Mesodermal cell (in vitro differentiated cells): ENCODE measurements around the gene NUAK1.

Experiments
- H3K27ac ChIP-seq: 2 replicates; pipeline ENCODE4 v1.7.0; 2013; ENCODE audit warnings: mild to moderate bottlenecking, low read depth, low read length, moderate library complexity; ENCODE audit not compliant: severe bottlenecking
- H3K36me3 ChIP-seq: 2 replicates; pipeline ENCODE4 v1.7.1; 2013; ENCODE audit warnings: mild to moderate bottlenecking, low read length, moderate library complexity; ENCODE audit not compliant: control insufficient read depth, insufficient read depth
- H3K4me1 ChIP-seq: one replicate; pipeline ENCODE4 v1.7.1; 2013; ENCODE audit warnings: mild to moderate bottlenecking, low read length; ENCODE audit not compliant: insufficient read depth, control insufficient read depth, poor library complexity, severe bottlenecking
- H3K4me3 ChIP-seq: 2 replicates; pipeline ENCODE4 v1.7.0; 2013; ENCODE audit warnings: low read length, control low read depth, mild to moderate bottlenecking; ENCODE audit not compliant: insufficient read depth, poor library complexity, severe bottlenecking; ENCODE audit errors: extremely low read depth
- H3K9me3 ChIP-seq: 2 replicates; pipeline ENCODE4 v1.7.1; 2013; ENCODE audit warnings: mild to moderate bottlenecking, low read length, moderate library complexity; ENCODE audit not compliant: control insufficient read depth
- WGBS, 2 experiments: methylation state at CpG; one replicate each; pipeline ENCODE4 v1.1.5; 2013; ENCODE audit warnings: missing lambda C conversion rate in 2 of 2; ENCODE audit not compliant: insufficient coverage in 2 of 2; 5-methylcytosine and 5-hydroxymethylcytosine counted together

Gene NUAK1

GRCh38 chr12:106054049-106054448, 84.7 kb downstream of the NUAK1 start:
- no peaks in the 10 kb centered on the region for H3K36me3 ChIP-seq
- H3K9me3 ChIP-seq: no peaks in the 10 kb centered on the region
- no peak overlapping the region for H3K27ac ChIP-seq
- no peaks in the 10 kb centered on the region for H3K4me1 ChIP-seq
- no peak overlapping the region for H3K4me3 ChIP-seq

GRCh38 chr12:106051853-106052531, 86.8 kb downstream of the NUAK1 start:
- 90 to 100% methylated on average over 3 of the region's 6 CpGs for WGBS, 2 experiments
- Histone ChIP-seq H3K9me3 (no peaks in the 10 kb centered on the region), H3K36me3 (no peaks in the 10 kb centered on the region), H3K27ac (no peak overlapping the region), H3K4me1 (peaks cover 4% of the 10 kb centered on the region), H3K4me3 (no peak overlapping the region)

DNA sequence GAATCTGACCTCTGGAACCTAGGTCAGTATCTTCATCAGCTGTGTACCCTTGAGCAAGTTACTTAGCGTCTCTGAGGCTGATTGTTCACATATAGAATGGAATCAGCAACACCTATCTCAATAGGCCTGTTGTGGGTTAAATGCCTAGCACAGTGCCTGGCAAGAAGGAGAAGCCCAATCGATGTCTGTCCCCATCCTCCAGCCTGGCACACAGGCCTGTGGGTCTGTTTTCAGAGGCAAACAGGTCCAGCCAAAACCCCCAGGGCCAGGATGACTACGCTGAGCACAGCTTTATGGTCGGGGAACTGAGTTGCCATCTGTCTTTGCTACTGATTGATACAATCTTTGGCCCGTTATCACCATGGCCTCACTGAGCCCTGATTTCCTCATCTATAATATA, 89.2 kb downstream of the NUAK1 start:
- Histone ChIP-seq H3K4me3 (no peak overlapping the region), H3K9me3 (no peaks in the 10 kb centered on the region), H3K4me1 (peaks cover 20% of the 10 kb centered on the region), H3K27ac (no peak overlapping the region), H3K36me3 (no peaks in the 10 kb centered on the region)
- WGBS, 2 experiments: 90 to 94% methylated on average over 4 to 5 of the region's 5 CpGs

DNA sequence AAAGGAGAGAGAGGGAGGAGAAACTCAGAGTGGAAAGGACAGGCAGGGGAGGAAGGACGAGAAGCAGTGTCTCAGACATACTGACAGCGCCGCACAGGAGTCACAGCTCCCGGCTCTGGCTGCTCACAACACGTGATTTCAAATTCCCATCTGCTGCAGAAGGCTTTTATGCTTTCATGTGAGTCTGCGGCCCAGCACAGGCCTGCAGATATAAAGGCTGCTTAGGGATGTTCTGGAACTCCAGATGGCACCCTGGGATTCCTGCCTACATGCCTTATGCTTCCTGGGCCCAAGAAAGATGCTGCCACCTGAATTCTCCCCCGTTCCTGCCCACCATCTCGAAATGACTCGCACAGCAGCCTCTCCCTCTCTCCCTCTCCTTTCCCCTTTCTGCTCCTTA, 89.6 kb downstream of the NUAK1 start:
- Histone ChIP-seq H3K4me1 (peaks cover 22% of the 10 kb centered on the region), H3K9me3 (no peaks in the 10 kb centered on the region), H3K36me3 (no peaks in the 10 kb centered on the region), H3K27ac (no peak overlapping the region), H3K4me3 (no peak overlapping the region)
- WGBS, 2 experiments: 90 to 92% methylated on average over 9 of the region's 9 CpGs

GRCh38 chr12:106048676-106049075, 90.1 kb downstream of the NUAK1 start:
- Histone ChIP-seq H3K4me3 (no peak overlapping the region), H3K27ac (no peak overlapping the region), H3K4me1 (peaks cover 22% of the 10 kb centered on the region), H3K9me3 (no peaks in the 10 kb centered on the region), H3K36me3 (no peaks in the 10 kb centered on the region)
- 64 to 81% methylated on average over 2 to 3 of the region's 6 CpGs for WGBS, 2 experiments

DNA sequence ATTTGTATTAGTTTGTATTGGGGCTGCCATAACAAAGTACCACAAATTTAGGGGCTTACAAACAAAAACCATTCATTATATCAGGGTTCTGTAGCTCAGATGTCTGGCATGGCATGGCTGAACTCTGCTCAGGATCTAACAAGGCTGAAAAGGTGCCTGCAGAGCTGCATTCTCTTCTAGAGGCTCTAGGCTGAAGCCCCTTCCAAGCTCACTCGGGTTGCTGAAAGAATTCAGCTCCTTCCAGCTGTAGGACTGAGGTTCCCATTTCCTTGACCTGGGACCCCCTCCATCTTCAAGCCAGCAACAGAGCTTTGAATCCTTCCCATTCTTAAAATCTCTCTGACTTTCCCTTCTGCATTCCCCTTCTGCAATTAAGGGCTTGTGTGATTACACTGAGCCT, 90.7 kb downstream of the NUAK1 start:
- 85 to 92% methylated on average over 1 of the region's 1 CpG for WGBS, 2 experiments
- Histone ChIP-seq H3K9me3 (no peaks in the 10 kb centered on the region), H3K4me1 (peaks cover 22% of the 10 kb centered on the region), H3K36me3 (no peaks in the 10 kb centered on the region), H3K4me3 (no peak overlapping the region), H3K27ac (no peak overlapping the region)

- Histone ChIP-seq H3K4me1 (peaks cover 22% of the 10 kb centered on the region), H3K9me3 (no peaks in the 10 kb centered on the region), H3K4me3 (no peak overlapping the region), H3K27ac (no peak overlapping the region), H3K36me3 (no peaks in the 10 kb centered on the region)
- 82 to 86% methylated on average over 1 of the region's 2 CpGs for WGBS, 2 experiments
These were observed 91.8 kb downstream of the NUAK1 start for GRCh38 chr12:106046947-106047346.

- Histone ChIP-seq H3K9me3 (no peaks in the 10 kb centered on the region), H3K36me3 (no peaks in the 10 kb centered on the region), H3K27ac (no peak overlapping the region), H3K4me3 (no peak overlapping the region), H3K4me1 (peaks cover 22% of the 10 kb centered on the region)
- WGBS, 2 experiments: 71 to 83% methylated on average over 1 of the region's 4 CpGs
These were observed 92.4 kb downstream of the NUAK1 start for GRCh38 chr12:106046301-106046846.

GRCh38 chr12:106045251-106045674, 93.5 kb downstream of the NUAK1 start:
- peaks cover 25% of the 10 kb centered on the region for H3K4me1 ChIP-seq
- WGBS, 2 experiments: 94 to 95% methylated on average over 2 of the region's 4 CpGs
- no peaks in the 10 kb centered on the region for H3K9me3 ChIP-seq
- no peaks in the 10 kb centered on the region for H3K36me3 ChIP-seq
- H3K27ac ChIP-seq: peak overlapping the region; percentile 60
- no peak overlapping the region for H3K4me3 ChIP-seq

DNA sequence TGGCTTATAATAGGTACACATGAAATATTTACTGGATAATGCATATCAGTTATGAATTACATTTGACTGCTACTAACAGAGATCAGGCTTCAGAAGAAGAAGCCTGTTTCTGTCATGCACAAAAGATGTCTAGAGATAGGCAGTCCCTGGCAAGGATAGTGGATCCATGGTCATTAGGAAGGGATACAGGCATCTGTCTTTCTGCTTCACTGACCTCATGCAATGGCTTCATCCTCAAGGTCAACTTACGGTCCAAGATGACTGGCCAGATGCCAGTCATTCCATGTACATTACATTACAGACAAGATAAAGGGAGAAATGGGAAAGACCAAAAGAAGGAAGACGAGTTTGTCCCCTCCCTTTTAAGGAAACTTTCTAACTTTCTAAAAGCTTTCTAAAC, 94.0 kb downstream of the NUAK1 start:
- WGBS, 2 experiments: no CpG with 5 or more reads among the region's 2 CpGs
- Histone ChIP-seq H3K4me1 (peaks cover 25% of the 10 kb centered on the region), H3K9me3 (no peaks in the 10 kb centered on the region), H3K4me3 (no peak overlapping the region), H3K36me3 (no peaks in the 10 kb centered on the region), H3K27ac (peak overlapping the region; percentile 60)

DNA sequence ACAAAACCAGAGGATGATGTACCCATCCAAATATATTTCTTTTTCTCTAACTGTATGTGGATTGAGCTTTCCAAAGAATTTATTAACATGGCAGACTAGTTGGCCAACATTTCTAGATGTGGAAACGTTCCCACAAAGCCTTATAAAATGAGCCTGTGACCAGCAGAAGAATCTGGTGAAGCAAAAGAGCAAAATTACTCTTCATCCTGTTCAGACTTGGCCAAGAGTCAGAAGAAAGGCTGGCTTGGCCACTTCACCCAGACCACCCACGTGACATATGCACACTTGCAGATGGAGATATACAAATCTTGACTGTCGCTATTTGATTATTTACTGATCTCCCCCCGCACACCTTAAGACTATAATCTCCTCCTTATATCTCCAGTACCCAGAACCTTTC, 96.7 kb downstream of the NUAK1 start:
- peaks cover 21% of the 10 kb centered on the region for H3K4me1 ChIP-seq
- no peaks in the 10 kb centered on the region for H3K36me3 ChIP-seq
- no peaks in the 10 kb centered on the region for H3K9me3 ChIP-seq
- H3K27ac ChIP-seq: no peak overlapping the region
- H3K4me3 ChIP-seq: no peak overlapping the region
- WGBS, 2 experiments: 90 to 94% methylated on average over 2 to 4 of the region's 4 CpGs
